ENCODE measurements around the gene ZKSCAN5. TPM values are rescaled to one million over a fixed set of nuclear protein-coding genes. Genes with fewer than 3 reads are reported as not detected.

ZKSCAN5 gene
- total and polyA plus RNA-seq, 2 of the 8 experiments (the other 6 are each of a cell fraction or from before 2014, with no cell fraction given): 5.3 to 13.5 TPM

DNA sequence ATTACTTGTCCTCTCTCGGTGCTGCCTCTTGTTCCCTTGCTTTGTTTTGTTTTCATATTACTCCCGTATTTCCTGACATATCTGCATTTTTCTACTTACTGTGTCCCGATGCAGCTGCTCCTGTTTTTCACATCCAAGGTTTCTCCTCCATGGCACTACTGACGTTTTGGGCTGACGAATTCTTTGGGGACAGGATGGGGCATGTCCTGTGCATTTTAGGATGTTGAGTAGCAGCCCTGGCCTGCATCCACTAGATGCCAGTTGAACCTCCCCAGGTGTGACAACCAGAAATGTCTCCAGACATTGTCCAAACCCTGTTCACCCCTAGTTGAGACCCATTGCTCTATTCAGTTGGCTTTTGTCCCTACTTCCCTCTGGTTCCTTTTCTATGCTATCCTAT is 19.4 kb upstream of the ZKSCAN5 start:
- H4K20me1 ChIP-seq (replicated peaks in 1 of 2; ENCODE audit: control insufficient read depth in 1 of 2, insufficient read depth in 2 of 2, low read length in 2 of 2): peaks cover 1 to 2% of the 10 kb centered on the region in 2 experiments
- H2BK12ac ChIP-seq (ENCODE audit: low read depth, low read length): no peak overlapping the region
- no peak overlapping the region for H2BK20ac ChIP-seq (ENCODE audit: low read length)
- H3K56ac ChIP-seq (replicated peaks; ENCODE audit: insufficient read length, low read depth, low read length): no peak overlapping the region
- no peak overlapping the region for H2BK5ac ChIP-seq (ENCODE audit: low read depth, low read length)
- POLR2A ChIA-PET (ENCODE audit: partially characterized antibody): interaction anchor here (0.6 to 0.7 kb wide), 2 partner anchors 9 to 10 kb away, joined by 3 read pairs; no protein-coding TSS in a partner anchor
- H3K23ac ChIP-seq (ENCODE audit: insufficient read length): no peak overlapping the region
- no peak overlapping the region for H4K8ac ChIP-seq (ENCODE audit: extremely low read depth, insufficient read depth, low read length)
- no peak overlapping the region for H2BK120ac ChIP-seq (replicated peaks; ENCODE audit: low read depth, low read length)
- no peaks in the 10 kb centered on the region for H3K27me3 ChIP-seq (replicated peaks in 1 of 4; ENCODE audit: control insufficient read depth in 3 of 4, extremely low read depth in 1 of 4, insufficient read depth in 3 of 4, low read length in 3 of 4)
- WGBS, 2 experiments (ENCODE audit: extremely low coverage in 1 of 2, insufficient coverage in 1 of 2, insufficient read length in 1 of 2, insufficient replicate concordance in 2 of 2, low coverage in 1 of 2, low lambda C conversion rate in 2 of 2, missing lambda C conversion rate in 1 of 2): 88% methylated on average over 5 of the region's 5 CpGs; no CpG with 5 or more reads in 1 of the 2 experiments
- H3K4me1 ChIP-seq (replicated peaks in 1 of 4; ENCODE audit: control insufficient read depth in 3 of 4, insufficient read depth in 4 of 4, low read length in 3 of 4): no peaks in the 10 kb centered on the region
- no peak overlapping the region for H3K18ac ChIP-seq (ENCODE audit: extremely low read depth, low read length)
- CTCF ChIA-PET (ENCODE audit: partially characterized antibody): no interaction called here
- H3K79me2 ChIP-seq (ENCODE audit: control insufficient read depth in 1 of 2, insufficient read depth in 2 of 2, low read length in 2 of 2): no peaks in the 10 kb centered on the region
- no peak overlapping the region for H2BK15ac ChIP-seq (ENCODE audit: low read length)
- FAIRE-seq (no peak), DNase-seq (ENCODE audit: low read depth in 1 of 2, low spot score in 2 of 2) (no peak)
- H3K4me3 ChIP-seq (ENCODE audit: extremely low read depth in 1 of 4, insufficient read depth in 2 of 4, low read depth in 3 of 4, low read length in 4 of 4): no peak overlapping the region
- no peaks in the 10 kb centered on the region for H3K79me1 ChIP-seq (ENCODE audit: low read depth, low read length)
- H3K4ac ChIP-seq (replicated peaks; ENCODE audit: insufficient read length, low read depth, low read length): no peak overlapping the region
- TF ChIP-seq RFX5 (IDR thresholded peaks at IDR 0.05; ENCODE audit: borderline replicate concordance, low read depth, low read length): no peak
- no peak overlapping the region for H2AFZ ChIP-seq (ENCODE audit: low read length)
- H3K14ac ChIP-seq (ENCODE audit: insufficient read length): no peak overlapping the region
- H3K36me3 ChIP-seq (ENCODE audit: control insufficient read depth in 2 of 4, insufficient read depth in 4 of 4, low read length in 3 of 4): peaks cover 0 to 14% (median 4%) of the 10 kb centered on the region in 4 experiments; a peak in 5 of 8 replicates
- no peak overlapping the region for H2AK5ac ChIP-seq (ENCODE audit: low read depth, low read length)
- no peak overlapping the region for H3K4me2 ChIP-seq (ENCODE audit: insufficient read depth in 1 of 2, low read depth in 2 of 2, low read length in 2 of 2)
- no peak overlapping the region for H3K9ac ChIP-seq (replicated peaks in 1 of 4; ENCODE audit: extremely low read depth in 1 of 4, low read depth in 3 of 4, low read length in 3 of 4)
- H4K91ac ChIP-seq (replicated peaks; ENCODE audit: insufficient read length, low read length): no peak overlapping the region
- H3K23me2 ChIP-seq (ENCODE audit: low read depth, low read length): no peaks in the 10 kb centered on the region
- no peak overlapping the region for H4K5ac ChIP-seq (ENCODE audit: insufficient read length, low read depth, low read length)
- no peaks in the 10 kb centered on the region for H3K9me3 ChIP-seq (ENCODE audit: insufficient read depth in 2 of 2, low read depth in 1 of 2, low read length in 1 of 2)
- H3K27ac ChIP-seq (ENCODE audit: low read depth, low read length): no peak overlapping the region
